CD14-positive monocyte (primary cell): Measurements from ENCODE around the gene CRY2. TPM values are rescaled to one million over a fixed set of nuclear protein-coding genes. Genes with fewer than 3 reads are reported as not detected.

Experiments
- DNase-seq, 3 donors: peaks; one replicate each; pipeline ENCODE4 v3.0.0-alpha.2; 2011 to 2022
- H2AFZ ChIP-seq: 2 replicates; pipeline ENCODE4 v1.6.0; 2012; ENCODE audit warnings: mild to moderate bottlenecking, low read depth, low read length, inconsistent platforms; ENCODE audit not compliant: insufficient read depth, poor library complexity, severe bottlenecking
- H3K27ac ChIP-seq, 2 donors: 1 replicate in 1 of 2; 2 replicates in 1 of 2; pipeline ENCODE4 v1.5.1; 2012 to 2013; ENCODE audit warnings: low read length in 2 of 2, control low read depth in 1 of 2, inconsistent platforms in 1 of 2, low read depth in 1 of 2, mild to moderate bottlenecking in 1 of 2
- H3K27me3 ChIP-seq, 2 donors: one replicate each; pipeline versions ENCODE4 v1.6.0 to v1.6.1; 2011 to 2013; ENCODE audit warnings: low read length in 2 of 2; ENCODE audit not compliant: control insufficient read depth in 2 of 2, insufficient read depth in 2 of 2
- H3K36me3 ChIP-seq, 2 donors: replicated peaks in 1 of 2; 1 replicate in 1 of 2; 2 replicates in 1 of 2; pipeline versions ENCODE4 v1.5.1 to v1.6.1; 2012 to 2013; ENCODE audit warnings: low read length in 2 of 2, control low read depth in 1 of 2, inconsistent platforms in 1 of 2, mild to moderate bottlenecking in 1 of 2; ENCODE audit not compliant: insufficient read depth in 2 of 2, control insufficient read depth in 1 of 2
- H3K4me1 ChIP-seq, 2 donors: 1 replicate in 1 of 2; 2 replicates in 1 of 2; pipeline versions ENCODE4 v1.5.1 to v1.6.1; 2012 to 2013; ENCODE audit warnings: low read length in 2 of 2, control low read depth in 1 of 2, inconsistent platforms in 1 of 2, mild to moderate bottlenecking in 1 of 2, moderate library complexity in 1 of 2; ENCODE audit not compliant: insufficient read depth in 2 of 2, control insufficient read depth in 1 of 2
- H3K4me2 ChIP-seq: replicated peaks from 2 replicates; pipeline ENCODE3; 2012; ENCODE audit warnings: low read length, moderate library complexity, mild to moderate bottlenecking; ENCODE audit not compliant: poor library complexity, severe bottlenecking; ENCODE audit errors: extremely low read depth
- H3K4me3 ChIP-seq, 3 experiments: fragments of 200-600 bp in 1 of 3; sonication (generic) in 1 of 3; replicated peaks in 1 of 3; 1 replicate in 2 of 3; 2 replicates in 1 of 3; pipeline ENCODE4 v1.5.1; 2011 to 2013; ENCODE audit warnings: low read length in 3 of 3, mild to moderate bottlenecking in 3 of 3, control low read depth in 2 of 3, low read depth in 2 of 3, inconsistent platforms in 1 of 3, moderate library complexity in 1 of 3
- H3K79me2 ChIP-seq: 2 replicates; pipeline ENCODE4 v1.6.0; 2012; ENCODE audit warnings: mild to moderate bottlenecking, control low read depth, inconsistent platforms, low read length, moderate library complexity; ENCODE audit not compliant: insufficient read depth
- H3K9ac ChIP-seq: 2 replicates; pipeline ENCODE4 v1.6.0; 2017; ENCODE audit warnings: low read length, mild to moderate bottlenecking; ENCODE audit not compliant: insufficient read depth, poor library complexity, severe bottlenecking
- H3K9me3 ChIP-seq, 2 donors: replicated peaks in 1 of 2; 1 replicate in 1 of 2; 2 replicates in 1 of 2; pipeline versions ENCODE4 v1.5.1 to v1.6.1; 2012 to 2013; ENCODE audit warnings: low read length in 2 of 2, control low read depth in 1 of 2; ENCODE audit not compliant: control insufficient read depth in 1 of 2, insufficient read depth in 1 of 2
- H4K20me1 ChIP-seq: 2 replicates; pipeline ENCODE4 v1.6.0; 2012; ENCODE audit warnings: mild to moderate bottlenecking, low read length, control low read depth, moderate library complexity; ENCODE audit not compliant: insufficient read depth
- H3K27ac Mint-ChIP-seq, 7 donors: one replicate each; pipeline ENCODE4 v1.8.0; 2020; ENCODE audit warnings: mild to moderate bottlenecking in 7 of 7, mixed read lengths in 7 of 7, moderate library complexity in 6 of 7, inconsistent platforms in 2 of 7
- H3K27me3 Mint-ChIP-seq, 3 donors: one replicate each; pipeline ENCODE4 v1.8.0; 2021 to 2022; ENCODE audit warnings: low read depth in 3 of 3, mild to moderate bottlenecking in 3 of 3, mixed read lengths in 3 of 3, moderate library complexity in 3 of 3, inconsistent platforms in 1 of 3
- H3K36me3 Mint-ChIP-seq, 2 donors: one replicate each; pipeline ENCODE4 v1.8.0; 2020; ENCODE audit warnings: mixed read lengths in 2 of 2, inconsistent platforms in 1 of 2, mild to moderate bottlenecking in 1 of 2
- H3K4me1 Mint-ChIP-seq: one replicate; pipeline ENCODE4 v1.8.0; 2020; ENCODE audit warnings: mild to moderate bottlenecking, mixed read lengths
- H3K4me3 Mint-ChIP-seq, 2 donors: one replicate each; pipeline ENCODE4 v1.8.0; 2020; ENCODE audit warnings: mild to moderate bottlenecking in 2 of 2, mixed read lengths in 2 of 2, moderate library complexity in 1 of 2
- H3K9me3 Mint-ChIP-seq, 7 donors: one replicate each; pipeline ENCODE4 v1.8.0; 2020 to 2022; ENCODE audit warnings: mixed read lengths in 7 of 7, mild to moderate bottlenecking in 6 of 7, moderate library complexity in 6 of 7, inconsistent platforms in 2 of 7
- CTCF ChIP-seq: fragments of 200-600 bp; IDR thresholded peaks from one replicate; pipeline ENCODE4 v1.8.0; 2022; ENCODE audit warnings: antibody characterized with exemption, mild to moderate bottlenecking
- WGBS: methylation state at CpG from one replicate; pipeline ENCODE4 v1.1.5; 2013; ENCODE audit warnings: missing lambda C conversion rate; ENCODE audit not compliant: insufficient coverage; 5-methylcytosine and 5-hydroxymethylcytosine counted together
- intact Hi-C, 2 donors: fragments of 100-400 bp; cut with micrococcal nuclease; formaldehyde crosslinking; loops; one replicate each; pipeline versions ENCODE4 v1.15.0 to v1.15.1; 2023
- polyA plus RNA-seq, 3 donors: library from polyadenylated mRNA; depleted of rRNA in 1 of 3; unstranded in 2 of 3; stranded (reverse) in 1 of 3; fragments of 300-500 nt in 2 of 3; fragments of >200 nt in 1 of 3; fragmentation: Illumina TruSeq in 2 of 3; gene quantifications; 1 replicate in 2 of 3; 2 replicates in 1 of 3; pipeline ENCODE4 v1.2.3, GENCODE V29; 2012 to 2021

Gene CRY2
- polyA plus RNA-seq, 3 donors = 5.1 to 12.5 (median 7.2) TPM

DNA sequence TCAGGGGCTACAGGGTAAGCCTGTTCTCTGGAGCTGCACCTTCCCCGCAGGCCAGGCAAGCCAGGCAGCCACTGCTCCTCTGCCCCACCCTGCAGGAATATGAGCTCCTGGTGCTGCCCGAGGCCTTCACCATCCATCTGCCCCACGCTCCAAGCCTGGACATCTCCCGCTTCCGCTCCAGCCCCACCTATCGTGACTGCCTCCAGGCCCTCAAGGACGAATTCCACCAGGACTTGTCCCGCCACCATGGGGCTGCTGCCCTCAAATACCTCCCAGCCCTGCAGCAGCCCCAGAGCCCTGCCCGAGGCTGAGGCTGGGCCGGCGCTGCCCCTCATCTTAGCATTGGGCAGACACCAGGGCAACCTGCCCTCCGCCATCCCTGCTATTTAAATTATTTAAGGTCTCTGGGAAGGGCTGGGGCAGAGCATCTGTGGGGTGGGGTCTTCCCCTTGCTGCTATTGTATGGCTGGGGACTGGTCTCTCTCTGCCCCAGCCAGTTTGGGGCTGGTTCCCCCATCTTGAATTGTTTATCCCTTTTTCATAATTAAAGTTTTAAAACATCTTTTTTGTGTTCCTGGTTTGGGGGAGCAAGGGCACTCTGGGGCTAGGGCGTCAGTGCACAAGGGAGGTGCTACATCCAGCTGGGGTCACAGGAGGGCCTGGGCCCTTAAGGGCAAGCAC lies 81.4 kb downstream of the CRY2 start:
- peaks cover 24 to 36% of the 10 kb centered on the region in 2 donors for H3K36me3 Mint-ChIP-seq
- 98% methylated on average over 8 of the region's 13 CpGs for WGBS
- H3K27me3 Mint-ChIP-seq = peaks cover 7 to 15% (median 9%) of the 10 kb centered on the region in 3 donors
- Histone ChIP-seq H2AFZ (no peak overlapping the region), H3K9ac (no peak overlapping the region), H3K4me2 (no peak overlapping the region), H3K36me3 (peaks cover 10 to 17% of the 10 kb centered on the region in 2 donors), H3K9me3 (no peaks in the 10 kb centered on the region), H3K27me3 (peaks cover 0 to 2% of the 10 kb centered on the region in 2 donors), H3K27ac (no peak overlapping the region), H3K79me2 (peaks cover 29% of the 10 kb centered on the region), H3K4me1 (peaks cover 44 to 45% of the 10 kb centered on the region in 2 donors), H3K4me3 (no peak overlapping the region), H4K20me1 (peaks cover 50% of the 10 kb centered on the region)
- TF ChIP-seq CTCF = no peak
- no peak overlapping the region for H3K4me3 Mint-ChIP-seq
- intact Hi-C loops = no loop called here
- peaks cover 0 to 3% (median 0%) of the 10 kb centered on the region in 7 donors for H3K9me3 Mint-ChIP-seq
- no peak for DNase-seq
- H3K27ac Mint-ChIP-seq = peak overlapping the region in 2 of 7 donors; percentile 30 to 71
- H3K4me1 Mint-ChIP-seq = peaks cover 58% of the 10 kb centered on the region

- DNase-seq = peak in 1 of 3 donors; percentile 11
- Histone ChIP-seq H2AFZ (no peak overlapping the region), H4K20me1 (peaks cover 55% of the 10 kb centered on the region), H3K27me3 (no peaks in the 10 kb centered on the region), H3K79me2 (peaks cover 32% of the 10 kb centered on the region), H3K9me3 (no peaks in the 10 kb centered on the region), H3K4me1 (peaks cover 53 to 54% of the 10 kb centered on the region in 2 donors), H3K4me3 (no peak overlapping the region), H3K9ac (no peak overlapping the region), H3K27ac (peak overlapping the region; percentile 38 to 56), H3K36me3 (peaks cover 18 to 26% of the 10 kb centered on the region in 2 donors), H3K4me2 (peak overlapping the region; percentile 12)
- WGBS = 93% methylated on average over 4 of the region's 10 CpGs
- TF ChIP-seq CTCF = no peak
- Mint-ChIP-seq H3K9me3 (no peaks in the 10 kb centered on the region), H3K4me3 (peak overlapping the region in 1 of 2 donors; percentile 33), H3K36me3 (peaks cover 24 to 45% of the 10 kb centered on the region in 2 donors), H3K4me1 (peaks cover 60% of the 10 kb centered on the region), H3K27me3 (peaks cover 0 to 6% (median 3%) of the 10 kb centered on the region in 3 donors), H3K27ac (peak overlapping the region in 6 of 7 donors; percentile 71 to 83 (median 78))
- intact Hi-C loops = no loop called here
Measured at GRCh38 chr11:45929486-45930030, 82.3 kb downstream of the CRY2 start.
